IMR-90 (cell line): Measurements from ENCODE around the gene AZGP1.

Experiments used
- BHLHE40 ChIP-seq: fragments of 150-350 bp; IDR thresholded peaks from 2 replicates; pipeline ENCODE4 v1.6.1; 2016; ENCODE audit warnings: mild to moderate bottlenecking, low read depth, low read length
- CEBPB ChIP-seq: IDR thresholded peaks from 2 replicates; pipeline ENCODE4 v1.6.1; 2012; ENCODE audit warnings: low read depth, low read length, improper control_type of control experiment
- CTCF ChIP-seq: conservative IDR thresholded peaks from 2 replicates; pipeline ENCODE4 v1.5.1; 2012; ENCODE audit warnings: mild to moderate bottlenecking, low read depth, low read length, improper control_type of control experiment
- FOS ChIP-seq: fragments of 150-350 bp; IDR thresholded peaks from 2 replicates; pipeline ENCODE4 v1.6.1; 2016; ENCODE audit warnings: low read depth, low read length
- MAFK ChIP-seq: IDR thresholded peaks from 2 replicates; pipeline ENCODE4 v1.6.1; 2012; ENCODE audit warnings: low read depth, low read length, improper control_type of control experiment
- MXI1 ChIP-seq: IDR thresholded peaks from 2 replicates; pipeline ENCODE4 v1.6.1; 2012; ENCODE audit warnings: low read depth, mild to moderate bottlenecking, low read length, moderate library complexity, borderline replicate concordance
- POLR2A ChIP-seq: IDR thresholded peaks from 2 replicates; pipeline ENCODE4 v1.6.1; 2012; ENCODE audit warnings: mild to moderate bottlenecking, low read depth, low read length
- RAD21 ChIP-seq: IDR thresholded peaks from 2 replicates; pipeline ENCODE4 v1.6.1; 2012; ENCODE audit warnings: low read length, improper control_type of control experiment
- RCOR1 ChIP-seq: IDR thresholded peaks from 2 replicates; pipeline ENCODE4 v1.6.1; 2012; ENCODE audit warnings: mild to moderate bottlenecking, low read length, improper control_type of control experiment; ENCODE audit not compliant: insufficient replicate concordance
- RFX5 ChIP-seq: IDR thresholded peaks from 2 replicates; pipeline ENCODE4 v1.8.0; 2012; ENCODE audit warnings: low read depth, mild to moderate bottlenecking, low read length, moderate library complexity
- USF2 ChIP-seq: fragments of 150-350 bp; IDR thresholded peaks from 2 replicates; pipeline ENCODE4 v1.6.1; 2017; ENCODE audit warnings: mild to moderate bottlenecking, antibody characterized with exemption, low read length, low read depth

- TF ChIP-seq CTCF = peak; percentile 38
- no peak for TF ChIP-seq CEBPB
- no peak for TF ChIP-seq MXI1
- no peak for TF ChIP-seq USF2
- no peak for TF ChIP-seq RFX5
- TF ChIP-seq RAD21 = peak; percentile 36; the same call in 1 of the 2 replicates
- TF ChIP-seq POLR2A = no peak
- no peak for TF ChIP-seq MAFK
- TF ChIP-seq FOS = no peak
- TF ChIP-seq RCOR1 = no peak
- no peak for TF ChIP-seq BHLHE40
These were observed 46.7 kb downstream of the AZGP1 start, which contains the start of gene GJC3 for GRCh38 chr7:99928994-99929729.
